ENCODE measurements around the gene CRTAP.
"Not testable (repeated sequence)": the region's sequence is repeated elsewhere in the genome, so short reads cannot be mapped to it uniquely, and the experiment has no call there.

CRTAP gene

GRCh38 chr3:33096093-33096868 is 17.5 kb upstream of the CRTAP start:
- H3K4me3 ChIP-seq (ENCODE audit: low read depth, low read length) = peak overlapping the region; percentile 67
- DNase-seq (ENCODE audit: low read depth) = no peak

- H3K4me3 ChIP-seq (ENCODE audit: low read depth, low read length) = no peak overlapping the region
- no peak for DNase-seq (ENCODE audit: low read depth)
Measured at GRCh38 chr3:33099109-33099645, 14.6 kb upstream of the CRTAP start.

DNA sequence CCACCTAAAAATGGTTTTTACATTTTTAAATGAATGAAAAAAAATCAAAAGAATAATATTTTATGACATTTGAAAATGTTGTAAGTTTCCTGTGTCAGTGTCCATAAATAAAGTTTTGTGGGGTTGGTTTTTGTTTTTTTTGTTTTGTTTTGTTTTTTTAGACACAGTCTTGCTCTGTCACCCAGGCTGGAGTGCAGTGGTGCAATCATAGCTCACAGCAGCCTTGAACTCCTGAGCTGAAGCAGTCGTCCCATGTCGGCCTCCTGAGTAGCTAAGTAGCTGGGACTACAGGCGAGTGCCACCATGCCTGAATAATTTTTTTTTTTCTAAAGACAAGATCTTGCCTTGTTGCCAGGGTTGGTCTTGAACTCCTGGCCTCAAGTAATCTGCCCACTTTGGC is 14.1 kb upstream of the CRTAP start:
- no peak for DNase-seq (ENCODE audit: low read depth)
- H3K4me3 ChIP-seq (ENCODE audit: low read depth, low read length) = no peak overlapping the region

DNA sequence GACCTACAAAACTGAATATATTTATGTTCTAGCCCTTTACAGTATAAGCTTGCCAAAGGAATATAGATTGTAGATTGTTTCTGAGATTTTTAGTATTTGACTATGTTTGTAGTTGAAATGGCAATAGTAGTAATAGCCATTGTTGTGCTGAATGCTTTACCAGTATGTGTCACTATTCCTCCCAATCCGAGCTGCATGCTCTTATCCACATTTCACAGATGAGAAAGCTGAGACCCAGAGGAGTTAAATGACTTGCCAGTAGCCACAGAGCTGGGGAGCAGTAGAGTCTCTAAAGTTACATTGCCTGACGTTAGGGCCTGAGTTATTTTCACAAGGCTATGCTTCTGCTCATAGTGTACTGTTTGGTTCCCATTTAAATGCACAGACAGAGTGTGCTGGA is 13.6 kb upstream of the CRTAP start:
- H3K4me3 ChIP-seq (ENCODE audit: low read depth, low read length) = no peak overlapping the region
- no peak for DNase-seq (ENCODE audit: low read depth)

DNA sequence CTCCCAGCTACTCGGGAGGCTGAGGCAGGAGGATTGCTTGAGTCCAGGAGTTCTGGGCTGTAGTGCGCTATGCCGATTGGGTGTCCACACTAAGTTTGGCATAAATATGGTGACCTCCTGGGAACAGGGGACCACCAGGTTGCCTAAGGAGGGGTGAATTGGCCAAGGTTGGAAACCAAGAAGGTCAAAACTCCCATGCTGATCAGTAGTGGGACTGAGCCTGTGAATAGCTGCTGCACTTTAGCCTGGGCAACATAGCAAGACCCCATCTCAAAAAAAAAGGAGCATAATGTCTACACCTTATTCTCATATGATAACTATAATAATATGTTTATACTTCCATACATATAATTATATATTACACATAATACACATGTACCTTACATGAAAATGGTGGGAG is 10.8 kb upstream of the CRTAP start:
- H3K4me3 ChIP-seq (ENCODE audit: low read depth, low read length) = no peak overlapping the region
- no peak for DNase-seq (ENCODE audit: low read depth)

DNA sequence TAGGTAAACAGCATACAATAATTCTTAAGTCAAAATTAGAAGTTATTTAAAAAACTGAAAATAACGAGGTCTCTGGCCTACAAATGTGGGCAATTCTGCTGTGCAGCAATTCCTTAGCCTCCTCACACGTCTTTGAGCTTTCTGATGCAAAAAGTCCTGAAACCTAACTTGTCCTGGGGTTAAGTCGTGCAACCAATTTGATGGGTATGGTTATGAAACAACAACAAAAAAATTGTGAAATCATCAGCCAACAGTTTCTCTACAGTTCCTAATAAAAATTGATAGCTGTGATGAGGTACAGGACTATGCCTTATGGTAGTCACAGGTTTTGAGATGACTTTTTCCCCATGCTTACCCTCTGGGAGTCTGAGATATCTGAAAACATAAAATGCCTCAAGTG is 10.3 kb upstream of the CRTAP start:
- DNase-seq (ENCODE audit: low read depth) = no peak
- H3K4me3 ChIP-seq (ENCODE audit: low read depth, low read length) = no peak overlapping the region

DNA sequence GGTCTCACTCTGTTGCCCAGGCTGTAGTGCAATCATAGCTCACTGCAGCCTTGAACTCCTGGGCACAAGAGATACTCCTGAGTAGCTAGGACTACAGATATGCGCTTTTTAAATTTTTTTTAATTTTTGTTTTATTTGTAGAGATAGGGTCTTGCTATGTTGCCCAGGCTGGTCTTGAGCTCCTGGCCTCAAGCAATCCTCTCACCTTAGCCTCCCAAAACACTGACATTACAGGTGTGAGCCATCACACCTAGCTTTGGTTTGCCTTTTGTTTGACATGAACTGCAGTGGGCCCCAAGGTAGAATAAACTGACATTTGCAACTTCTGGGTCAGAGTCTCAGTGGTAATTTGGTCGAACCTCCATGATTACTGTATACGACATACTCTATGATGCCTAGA is 9.0 kb upstream of the CRTAP start:
- H3K4me3 ChIP-seq (ENCODE audit: low read depth, low read length) = no peak overlapping the region
- DNase-seq (ENCODE audit: low read depth) = no peak

DNA sequence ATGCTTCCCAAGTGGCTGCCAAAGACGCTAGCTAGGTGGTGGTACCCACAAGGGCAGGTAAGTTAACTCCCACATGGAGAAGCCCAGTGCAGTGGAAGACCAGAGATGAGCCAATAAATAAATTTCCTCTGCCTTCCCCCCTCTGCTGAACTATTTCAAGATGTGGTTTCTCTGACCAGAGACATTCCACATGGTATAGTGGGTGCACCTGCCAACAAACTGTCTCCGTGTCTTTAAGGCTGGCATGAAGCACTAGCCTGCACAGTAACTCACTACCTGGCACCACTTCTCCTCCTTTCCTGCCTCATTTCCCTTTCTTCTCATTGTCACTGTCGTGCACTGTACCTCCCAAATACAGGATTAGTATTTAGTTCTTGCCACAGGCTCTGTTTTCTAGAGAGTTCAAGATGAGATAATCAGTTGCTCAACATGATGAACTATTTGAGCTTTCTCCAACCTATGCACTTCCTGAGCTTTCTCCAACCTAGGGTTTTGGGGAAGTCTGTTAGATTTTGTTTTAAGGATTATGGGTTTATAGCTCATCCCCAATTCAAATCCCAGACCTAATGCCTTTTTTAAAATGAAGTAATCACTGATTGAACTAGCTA is 8.4 kb upstream of the CRTAP start:
- H3K4me3 ChIP-seq (ENCODE audit: low read depth, low read length) = no peak overlapping the region
- no peak for DNase-seq (ENCODE audit: low read depth)

DNA sequence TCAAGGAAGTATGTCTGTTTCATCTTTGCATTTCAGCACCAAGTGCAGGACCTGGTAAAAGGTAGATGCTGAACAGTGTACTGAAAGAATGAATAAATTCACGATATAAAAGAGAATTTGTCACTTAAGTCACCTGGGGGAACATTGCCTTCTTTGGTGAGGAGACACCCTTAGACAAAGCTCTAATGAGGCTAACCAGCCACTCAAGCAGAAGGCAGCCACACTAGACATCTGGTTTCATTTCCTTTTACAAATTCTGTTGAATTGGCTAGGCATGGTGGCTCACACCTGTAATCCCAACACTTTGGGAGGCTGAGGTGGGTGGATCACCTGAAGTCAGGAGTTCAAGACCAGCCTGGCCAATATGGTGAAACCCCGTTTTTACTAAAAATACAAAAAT is 7.0 kb upstream of the CRTAP start:
- not testable (repeated sequence) for DNase-seq (ENCODE audit: low read depth)

DNA sequence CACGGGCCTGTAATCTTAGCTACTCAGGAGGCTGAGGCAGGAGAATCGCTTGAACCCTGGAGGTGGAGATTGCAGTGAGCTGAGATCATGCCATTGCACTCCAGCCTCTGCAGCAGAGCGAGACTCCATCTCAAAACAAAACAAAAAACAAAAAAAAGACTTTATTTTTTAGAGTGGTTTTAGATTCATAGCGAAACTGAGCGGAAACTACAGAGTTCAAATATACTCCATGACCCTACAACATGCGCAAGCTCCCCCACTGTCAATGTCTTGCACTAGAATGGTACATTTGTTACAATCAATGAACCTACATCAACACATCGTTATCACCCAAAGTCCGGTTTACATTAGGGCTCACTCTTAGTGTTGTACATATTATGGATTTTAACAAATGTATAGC is 2.2 kb upstream of the CRTAP start:
- DNase-seq (ENCODE audit: low read depth) = no peak
- no peak overlapping the region for H3K4me3 ChIP-seq (ENCODE audit: low read depth, low read length)

More for the DNA sequence above, 7.0 kb upstream of the CRTAP start:
- H3K4me3 ChIP-seq (ENCODE audit: low read depth, low read length) = not testable (repeated sequence)

DNA sequence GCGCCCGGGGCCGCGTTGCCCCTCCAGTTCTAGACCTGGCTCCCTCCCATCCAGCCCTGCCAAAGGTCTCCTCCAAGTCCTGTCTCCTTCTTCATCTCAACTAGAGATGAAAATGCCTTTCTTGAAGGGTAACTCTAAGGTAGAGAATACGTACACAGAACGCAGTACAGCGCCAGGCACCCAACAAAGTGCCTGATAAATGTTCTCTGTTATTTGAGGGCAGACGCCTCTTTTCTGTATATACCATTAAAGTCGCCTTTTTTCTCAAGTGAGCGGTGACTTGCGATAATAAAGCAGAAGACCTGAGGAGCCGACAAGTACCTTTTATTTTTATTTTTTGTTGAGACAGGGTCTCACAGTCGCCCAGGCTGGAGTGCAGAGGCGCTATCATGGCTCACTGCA is 809 bp downstream of the CRTAP start:
- no peak for DNase-seq (ENCODE audit: low read depth)
- H3K4me3 ChIP-seq (ENCODE audit: low read depth, low read length) = peak overlapping the region; percentile 69

GRCh38 chr3:33115024-33115768 is 1.4 kb downstream of the CRTAP start:
- peak; percentile 74 for DNase-seq (ENCODE audit: low read depth)
- H3K4me3 ChIP-seq (ENCODE audit: low read depth, low read length) = peak overlapping the region; percentile 69

- no peak for DNase-seq (ENCODE audit: low read depth)
- no peak overlapping the region for H3K4me3 ChIP-seq (ENCODE audit: low read depth, low read length)
Measured at GRCh38 chr3:33117461-33117860, 3.6 kb downstream of the CRTAP start.

- no peak for DNase-seq (ENCODE audit: low read depth)
- no peak overlapping the region for H3K4me3 ChIP-seq (ENCODE audit: low read depth, low read length)
Measured at GRCh38 chr3:33119891-33120290, 6.1 kb downstream of the CRTAP start.

GRCh38 chr3:33122991-33123390 is 9.2 kb downstream of the CRTAP start:
- DNase-seq (ENCODE audit: low read depth) = no peak

DNA sequence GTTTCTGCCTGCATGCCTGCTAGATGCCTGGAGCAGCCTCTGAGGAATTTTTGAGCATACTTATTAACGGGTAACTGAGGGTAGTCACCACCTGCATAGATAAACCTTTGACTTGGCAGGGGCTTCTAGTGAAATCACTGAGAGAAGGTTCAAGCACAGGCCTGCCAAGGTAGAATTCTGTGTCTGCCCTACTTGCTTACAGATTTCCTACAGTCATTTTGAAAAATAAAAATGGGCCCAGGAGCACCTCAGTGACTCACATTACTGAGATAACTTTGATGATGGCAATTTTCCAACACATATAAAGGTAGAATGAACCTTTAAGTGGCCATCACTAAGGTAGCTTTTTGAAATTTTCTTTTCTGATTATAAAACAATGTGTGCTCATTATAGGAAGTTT is 10.8 kb downstream of the CRTAP start:
- no peak overlapping the region for H3K4me3 ChIP-seq (ENCODE audit: low read depth, low read length)

More at GRCh38 chr3:33122991-33123390, 9.2 kb downstream of the CRTAP start:
- no peak overlapping the region for H3K4me3 ChIP-seq (ENCODE audit: low read depth, low read length)

GRCh38 chr3:33125840-33126239 is 12.0 kb downstream of the CRTAP start:
- no peak for DNase-seq (ENCODE audit: low read depth)
- no peak overlapping the region for H3K4me3 ChIP-seq (ENCODE audit: low read depth, low read length)

More for the DNA sequence above, 10.8 kb downstream of the CRTAP start:
- DNase-seq (ENCODE audit: low read depth) = no peak

DNA sequence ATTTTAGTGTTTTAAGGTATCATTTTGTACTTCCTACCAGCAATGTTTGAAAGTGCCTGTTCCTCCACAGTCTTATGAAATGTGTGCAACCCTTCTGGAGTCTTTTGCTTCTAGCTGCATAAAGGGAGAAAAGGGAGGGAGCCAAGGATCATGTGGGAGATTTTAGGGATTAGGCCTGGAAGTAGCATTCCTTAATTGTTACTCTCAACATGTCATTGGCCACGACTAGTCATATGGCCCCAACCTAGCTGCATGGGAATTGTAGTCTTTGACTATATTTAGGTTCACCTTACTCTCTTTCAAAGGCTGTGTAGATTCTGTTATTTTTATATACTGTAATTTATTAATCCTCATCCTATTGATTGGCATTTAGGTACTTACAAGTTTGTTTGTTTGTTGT is 14.9 kb downstream of the CRTAP start:
- no peak for DNase-seq (ENCODE audit: low read depth)
- no peak overlapping the region for H3K4me3 ChIP-seq (ENCODE audit: low read depth, low read length)

DNA sequence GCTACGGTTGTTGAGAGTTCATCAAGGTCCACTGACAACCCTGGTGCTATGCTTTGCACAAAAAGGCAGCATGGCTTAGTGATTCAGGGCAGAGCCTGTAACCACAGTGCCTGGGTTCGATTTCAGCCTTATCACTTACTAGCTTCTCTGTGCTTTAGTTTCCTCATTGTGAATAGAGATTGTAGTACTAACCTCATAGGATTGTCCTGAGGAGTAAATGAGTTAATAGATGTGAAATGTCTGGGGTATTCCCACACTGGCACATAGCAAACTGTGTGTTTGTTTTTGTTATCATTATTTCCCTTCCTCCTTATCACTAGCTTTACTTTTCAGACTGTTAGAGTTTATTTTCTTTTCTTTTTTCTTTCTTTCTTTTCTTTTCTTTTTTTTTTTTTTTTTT is 16.3 kb downstream of the CRTAP start:
- no peak overlapping the region for H3K4me3 ChIP-seq (ENCODE audit: low read depth, low read length)
- no peak for DNase-seq (ENCODE audit: low read depth)

DNA sequence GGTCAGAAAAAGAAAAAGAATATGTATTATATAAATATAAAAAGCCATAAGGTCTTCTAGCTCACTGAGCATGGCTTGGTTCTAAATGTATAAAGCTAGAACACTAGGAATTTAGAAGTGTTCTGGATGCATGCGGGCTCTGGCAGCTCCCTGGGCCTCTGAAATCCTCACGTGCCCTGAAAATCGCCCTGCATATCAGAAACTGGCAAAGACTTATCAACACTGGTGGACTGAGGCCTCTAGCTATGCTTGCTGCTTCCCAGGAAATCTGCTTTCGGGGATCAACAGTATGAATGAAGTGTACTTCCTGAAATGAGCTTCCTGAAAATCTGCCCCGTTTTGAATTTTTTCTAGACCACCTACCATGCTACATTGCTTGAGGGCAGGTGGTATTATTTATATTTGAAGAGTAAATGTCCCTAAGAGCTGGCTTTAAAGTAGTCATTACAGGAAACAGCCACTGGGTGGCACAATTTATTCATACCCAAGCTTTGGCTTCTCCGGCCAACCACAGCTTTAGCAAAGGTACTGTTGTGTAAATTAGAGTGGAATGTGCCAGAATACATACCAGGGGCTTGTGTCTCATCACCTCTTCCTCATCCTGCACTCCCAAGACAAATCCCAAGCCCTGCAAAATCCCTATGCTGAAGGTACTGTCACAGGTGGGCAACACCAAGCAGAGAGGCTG is 17.7 kb downstream of the CRTAP start:
- DNase-seq (ENCODE audit: low read depth) = no peak
- H3K4me3 ChIP-seq (ENCODE audit: low read depth, low read length) = no peak overlapping the region

All from skeletal muscle cell (primary cell).